SK-N-SH (cell line): ENCODE data around the gene SPOUT1.

Experiments used
- CHD2 ChIP-seq: fragments of 150-350 bp; IDR thresholded peaks from 2 replicates; pipeline ENCODE4 v1.6.1; 2018; ENCODE audit warnings: low read length; ENCODE audit not compliant: partially characterized antibody
- EP300 ChIP-seq, 2 experiments: IDR thresholded peaks; 2 replicates each; pipeline versions ENCODE4 v1.4.0 to v1.6.1; 2012; ENCODE audit warnings: borderline replicate concordance in 1 of 2, low read depth in 1 of 2, low read length in 1 of 2
- EZH2phosphoT487 ChIP-seq: fragments of 200-600 bp; sonication (generic); IDR thresholded peaks from 2 replicates; pipeline ENCODE4 v1.6.1; 2017; ENCODE audit warnings: low read depth, mixed run types, mild to moderate bottlenecking, antibody characterized with exemption, moderate library complexity, borderline replicate concordance
- FOSL2 ChIP-seq: IDR thresholded peaks from 2 replicates; pipeline ENCODE4 v1.4.0; 2012; ENCODE audit warnings: low read depth, mild to moderate bottlenecking, moderate library complexity, borderline replicate concordance
- FOXJ3 ChIP-seq: sonication (generic); formaldehyde crosslinking; IDR thresholded peaks from 2 replicates; pipeline ENCODE4 v1.5.1; 2020; ENCODE audit warnings: mild to moderate bottlenecking, missing genetic modification reagents
- POLR2AphosphoS5 ChIP-seq: IDR thresholded peaks from 2 replicates; pipeline ENCODE4 v1.6.1; 2012; ENCODE audit warnings: low read depth, low read length
- RAD21 ChIP-seq: IDR thresholded peaks from 2 replicates; pipeline ENCODE4 v1.6.1; 2012; ENCODE audit warnings: mild to moderate bottlenecking, low read length
- REST ChIP-seq: IDR thresholded peaks from 2 replicates; pipeline ENCODE4 v1.6.1; 2012; ENCODE audit warnings: mild to moderate bottlenecking, low read depth, low read length, moderate library complexity
- SIN3A ChIP-seq: IDR thresholded peaks from 2 replicates; pipeline ENCODE4 v1.6.1; 2012; ENCODE audit warnings: low read depth, mild to moderate bottlenecking, low read length, moderate library complexity, borderline replicate concordance
- TAF1 ChIP-seq: IDR thresholded peaks from 2 replicates; pipeline ENCODE4 v1.6.1; 2012; ENCODE audit warnings: low read depth, mild to moderate bottlenecking, low read length, moderate library complexity, borderline replicate concordance
- YY1 ChIP-seq: IDR thresholded peaks from 2 replicates; pipeline ENCODE4 v1.4.0; 2012; ENCODE audit warnings: low read depth, mild to moderate bottlenecking
- TF ChIP-seq, protein P1 (sequence below): fragments of 200-600 bp; sonication (generic); IDR thresholded peaks from 2 replicates; pipeline ENCODE4 v1.6.1; 2017; ENCODE audit warnings: antibody characterized with exemption, mild to moderate bottlenecking, moderate library complexity

GRCh38 chr9:128819716-128820664, 9.6 kb downstream of the SPOUT1 start:
- TF ChIP-seq RAD21 (no peak), FOXJ3 (CRISPR knock-in tag) (no peak), SIN3A (peak; percentile 89), REST (no peak), YY1 (no peak), POLR2AphosphoS5 (no peak; the same call in 1 of the 2 replicates), EP300 (IDR thresholded peaks at IDR 0.05; ENCODE audit: borderline replicate concordance in 1 of 2, low read depth in 1 of 2, low read length in 1 of 2) (no peak), FOSL2 (no peak), EZH2phosphoT487 (no peak), TAF1 (no peak), CHD2 (no peak)
- TF ChIP-seq, protein P1, sequence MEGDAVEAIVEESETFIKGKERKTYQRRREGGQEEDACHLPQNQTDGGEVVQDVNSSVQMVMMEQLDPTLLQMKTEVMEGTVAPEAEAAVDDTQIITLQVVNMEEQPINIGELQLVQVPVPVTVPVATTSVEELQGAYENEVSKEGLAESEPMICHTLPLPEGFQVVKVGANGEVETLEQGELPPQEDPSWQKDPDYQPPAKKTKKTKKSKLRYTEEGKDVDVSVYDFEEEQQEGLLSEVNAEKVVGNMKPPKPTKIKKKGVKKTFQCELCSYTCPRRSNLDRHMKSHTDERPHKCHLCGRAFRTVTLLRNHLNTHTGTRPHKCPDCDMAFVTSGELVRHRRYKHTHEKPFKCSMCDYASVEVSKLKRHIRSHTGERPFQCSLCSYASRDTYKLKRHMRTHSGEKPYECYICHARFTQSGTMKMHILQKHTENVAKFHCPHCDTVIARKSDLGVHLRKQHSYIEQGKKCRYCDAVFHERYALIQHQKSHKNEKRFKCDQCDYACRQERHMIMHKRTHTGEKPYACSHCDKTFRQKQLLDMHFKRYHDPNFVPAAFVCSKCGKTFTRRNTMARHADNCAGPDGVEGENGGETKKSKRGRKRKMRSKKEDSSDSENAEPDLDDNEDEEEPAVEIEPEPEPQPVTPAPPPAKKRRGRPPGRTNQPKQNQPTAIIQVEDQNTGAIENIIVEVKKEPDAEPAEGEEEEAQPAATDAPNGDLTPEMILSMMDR: no peak
